Nephron (organoid): ENCODE measurements around the gene PTPN11.
A peak's percentile ranks its signal among the peaks of the same experiment; 100 is the strongest.

Source experiments
- H3K27ac Mint-ChIP-seq, 3 experiments: 2 replicates each; pipeline ENCODE4 v1.8.0; 2020; ENCODE audit warnings: mixed read lengths in 3 of 3, mild to moderate bottlenecking in 2 of 3, moderate library complexity in 1 of 3
- H3K27me3 Mint-ChIP-seq: 2 replicates; pipeline ENCODE4 v1.8.0; 2021; ENCODE audit warnings: low read depth, mild to moderate bottlenecking, moderate library complexity, mixed read lengths
- H3K36me3 Mint-ChIP-seq: 2 replicates; pipeline ENCODE4 v1.8.0; 2020; ENCODE audit warnings: low read depth, mixed read lengths
- H3K4me1 Mint-ChIP-seq: 2 replicates; pipeline ENCODE4 v1.8.0; 2020; ENCODE audit warnings: mixed read lengths
- H3K4me3 Mint-ChIP-seq, 3 experiments: 2 replicates each; pipeline ENCODE4 v1.8.0; 2020; ENCODE audit warnings: mild to moderate bottlenecking in 3 of 3, mixed read lengths in 3 of 3, moderate library complexity in 2 of 3
- H3K9me3 Mint-ChIP-seq: 2 replicates; pipeline ENCODE4 v1.8.0; 2020; ENCODE audit warnings: mixed read lengths
- TF ChIP-seq, protein P1 (sequence below), 3 experiments: fragments of 200-600 bp; sonication (generic); IDR thresholded peaks; one replicate each; pipeline ENCODE4 v1.5.0; 2021; ENCODE audit warnings: antibody characterized with exemption in 3 of 3; ENCODE audit not compliant: unreplicated experiment in 3 of 3

The PTPN11 gene

GRCh38 chr12:112419297-112420133 is 768 bp downstream of the PTPN11 start:
- H3K4me1 Mint-ChIP-seq = peaks cover 40% of the 10 kb centered on the region
- H3K4me3 Mint-ChIP-seq = peak overlapping the region; percentile 87 to 99 (median 92)
- no peaks in the 10 kb centered on the region for H3K27me3 Mint-ChIP-seq
- H3K36me3 Mint-ChIP-seq = no peaks in the 10 kb centered on the region
- H3K9me3 Mint-ChIP-seq = no peaks in the 10 kb centered on the region
- TF ChIP-seq, protein P1, sequence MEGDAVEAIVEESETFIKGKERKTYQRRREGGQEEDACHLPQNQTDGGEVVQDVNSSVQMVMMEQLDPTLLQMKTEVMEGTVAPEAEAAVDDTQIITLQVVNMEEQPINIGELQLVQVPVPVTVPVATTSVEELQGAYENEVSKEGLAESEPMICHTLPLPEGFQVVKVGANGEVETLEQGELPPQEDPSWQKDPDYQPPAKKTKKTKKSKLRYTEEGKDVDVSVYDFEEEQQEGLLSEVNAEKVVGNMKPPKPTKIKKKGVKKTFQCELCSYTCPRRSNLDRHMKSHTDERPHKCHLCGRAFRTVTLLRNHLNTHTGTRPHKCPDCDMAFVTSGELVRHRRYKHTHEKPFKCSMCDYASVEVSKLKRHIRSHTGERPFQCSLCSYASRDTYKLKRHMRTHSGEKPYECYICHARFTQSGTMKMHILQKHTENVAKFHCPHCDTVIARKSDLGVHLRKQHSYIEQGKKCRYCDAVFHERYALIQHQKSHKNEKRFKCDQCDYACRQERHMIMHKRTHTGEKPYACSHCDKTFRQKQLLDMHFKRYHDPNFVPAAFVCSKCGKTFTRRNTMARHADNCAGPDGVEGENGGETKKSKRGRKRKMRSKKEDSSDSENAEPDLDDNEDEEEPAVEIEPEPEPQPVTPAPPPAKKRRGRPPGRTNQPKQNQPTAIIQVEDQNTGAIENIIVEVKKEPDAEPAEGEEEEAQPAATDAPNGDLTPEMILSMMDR (IDR thresholded peaks at IDR 0.05; ENCODE audit: unreplicated experiment in 3 of 3) = peak; percentile 5 to 39 (median 38)
- peak overlapping the region; percentile 91 to 92 (median 92) for H3K27ac Mint-ChIP-seq

DNA sequence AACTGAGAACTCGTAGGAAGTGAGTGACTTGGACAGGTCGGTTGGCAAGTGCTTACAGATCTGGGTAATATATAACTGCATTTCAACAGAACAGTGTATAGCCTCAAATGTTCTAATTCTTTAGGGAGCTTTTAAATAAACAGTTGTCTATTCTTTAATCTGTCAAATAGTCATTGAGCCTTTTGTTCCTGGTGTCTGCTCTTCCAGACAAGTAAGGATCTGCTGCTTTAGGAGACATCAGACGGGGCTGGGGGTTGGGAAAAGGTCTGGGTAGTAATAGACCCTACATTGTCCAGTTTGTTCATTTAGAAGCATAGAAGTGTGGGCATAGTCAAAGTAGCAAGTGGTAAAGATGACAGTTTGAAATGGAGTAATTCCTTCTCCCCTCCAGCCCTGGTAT is 2.0 kb downstream of the PTPN11 start:
- H3K9me3 Mint-ChIP-seq = no peaks in the 10 kb centered on the region
- TF ChIP-seq, protein P1 (IDR thresholded peaks at IDR 0.05; ENCODE audit: unreplicated experiment in 3 of 3) = no peak
- peaks cover 40% of the 10 kb centered on the region for H3K4me1 Mint-ChIP-seq
- peak overlapping the region; percentile 87 to 99 (median 92) for H3K4me3 Mint-ChIP-seq
- no peaks in the 10 kb centered on the region for H3K36me3 Mint-ChIP-seq
- H3K27ac Mint-ChIP-seq = peak overlapping the region; percentile 68 to 89 (median 81)
- no peaks in the 10 kb centered on the region for H3K27me3 Mint-ChIP-seq

DNA sequence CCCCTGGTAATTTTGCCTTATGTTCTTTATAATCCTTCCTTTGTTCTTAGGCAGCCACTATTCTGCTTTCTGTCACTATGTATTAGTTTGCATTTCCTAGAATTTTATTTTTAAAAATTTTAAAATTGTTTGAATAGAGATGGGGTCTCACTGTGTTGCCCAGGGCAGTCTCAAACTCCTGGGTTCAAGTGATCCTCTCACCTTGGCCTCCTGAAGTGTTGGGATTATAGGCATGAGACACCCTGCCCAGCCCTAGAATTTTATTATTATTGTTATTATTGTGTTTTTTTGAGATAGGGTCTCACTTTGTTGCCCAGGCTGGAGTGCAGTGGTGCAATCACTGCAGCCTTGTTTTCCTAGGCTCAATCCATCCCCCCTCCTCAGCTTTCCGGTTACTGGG is 2.6 kb downstream of the PTPN11 start:
- Mint-ChIP-seq H3K9me3 (no peaks in the 10 kb centered on the region), H3K4me1 (peaks cover 40% of the 10 kb centered on the region), H3K36me3 (no peaks in the 10 kb centered on the region), H3K4me3 (peak overlapping the region; percentile 87 to 99 (median 92)), H3K27ac (no peak overlapping the region), H3K27me3 (no peaks in the 10 kb centered on the region)
- TF ChIP-seq, protein P1 (IDR thresholded peaks at IDR 0.05; ENCODE audit: unreplicated experiment in 3 of 3) = no peak

DNA sequence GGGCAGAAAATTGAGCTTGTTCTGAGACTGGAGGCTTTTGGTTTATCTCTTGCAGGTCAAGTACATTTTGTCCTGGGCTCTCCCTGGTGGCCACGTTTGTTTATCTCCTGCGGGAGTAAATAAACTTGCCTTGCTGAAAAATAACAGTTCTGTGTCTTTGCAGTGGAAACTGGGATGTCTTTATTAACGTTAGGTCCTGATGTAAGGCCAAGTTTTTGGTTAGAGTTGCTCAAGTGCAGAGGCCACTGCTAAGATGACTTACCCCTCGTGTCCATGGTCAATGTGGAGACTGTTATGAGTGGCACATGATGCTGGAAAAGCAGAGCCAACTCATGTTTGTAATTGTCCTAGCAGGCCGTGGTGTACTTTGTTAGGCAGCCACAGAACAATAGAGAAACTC is 3.8 kb downstream of the PTPN11 start:
- peak overlapping the region in 2 of 3 experiments; percentile 11 to 18 for H3K27ac Mint-ChIP-seq
- H3K4me3 Mint-ChIP-seq = peak overlapping the region; percentile 6 to 20 (median 7)
- peaks cover 40% of the 10 kb centered on the region for H3K4me1 Mint-ChIP-seq
- H3K36me3 Mint-ChIP-seq = no peaks in the 10 kb centered on the region
- TF ChIP-seq, protein P1 (IDR thresholded peaks at IDR 0.05; ENCODE audit: unreplicated experiment in 3 of 3) = no peak
- no peaks in the 10 kb centered on the region for H3K9me3 Mint-ChIP-seq
- no peaks in the 10 kb centered on the region for H3K27me3 Mint-ChIP-seq

DNA sequence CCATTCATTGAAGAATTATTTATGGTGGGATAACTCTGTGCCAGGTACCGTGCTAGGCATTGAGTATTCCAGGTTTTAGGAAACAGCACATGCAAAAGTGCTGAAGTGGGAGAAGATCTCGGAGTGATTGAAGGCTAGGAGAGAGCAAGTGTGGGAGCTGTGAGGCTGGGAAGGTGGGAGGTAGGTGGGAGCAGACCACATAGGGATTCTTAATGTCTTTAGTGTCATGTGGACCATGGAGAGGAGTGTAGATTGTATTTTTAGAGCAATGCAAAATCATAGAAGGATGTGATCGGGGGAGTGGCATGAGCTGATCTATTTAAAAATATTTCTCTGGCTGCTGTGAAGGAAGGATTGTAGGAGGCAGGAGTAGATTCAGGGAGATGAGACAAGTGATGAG is 5.4 kb downstream of the PTPN11 start:
- Mint-ChIP-seq H3K36me3 (peaks cover 5% of the 10 kb centered on the region), H3K27ac (peak overlapping the region in 1 of 3 experiments; percentile 35), H3K9me3 (no peaks in the 10 kb centered on the region), H3K4me3 (no peak overlapping the region), H3K27me3 (no peaks in the 10 kb centered on the region), H3K4me1 (peaks cover 36% of the 10 kb centered on the region)
- TF ChIP-seq, protein P1 (IDR thresholded peaks at IDR 0.05; ENCODE audit: unreplicated experiment in 3 of 3) = no peak
